Fibroblast of pulmonary artery (primary cell): ENCODE measurements around the gene PIGN.

Experiments
- DNase-seq: peaks from one replicate; pipeline ENCODE4 v3.0.0-alpha.2; 2010; ENCODE audit warnings: low read depth
- H3K4me3 ChIP-seq: replicated peaks from 2 replicates; pipeline ENCODE4 v1.5.1; 2011; ENCODE audit warnings: low read depth, mild to moderate bottlenecking, control low read depth, low read length, moderate library complexity
- CTCF ChIP-seq: IDR thresholded peaks from 2 replicates; pipeline ENCODE4 v1.5.1; 2011; ENCODE audit warnings: mild to moderate bottlenecking, control low read depth, low read length, inconsistent platforms; ENCODE audit errors: missing control alignments

PIGN gene

GRCh38 chr18:62210138-62210537, 23.3 kb upstream of the PIGN start:
- no peak overlapping the region for H3K4me3 ChIP-seq
- no peak for TF ChIP-seq CTCF
- no peak for DNase-seq

- DNase-seq, result peak; percentile 61
- TF ChIP-seq CTCF, result no peak
- no peak overlapping the region for H3K4me3 ChIP-seq
Measured at GRCh38 chr18:62209046-62209445, 22.2 kb upstream of the PIGN start.

- no peak for DNase-seq
- TF ChIP-seq CTCF, result no peak
- H3K4me3 ChIP-seq, result no peak overlapping the region
Measured at GRCh38 chr18:62206593-62206992, 19.7 kb upstream of the PIGN start.

GRCh38 chr18:62205824-62206223, 19.0 kb upstream of the PIGN start:
- DNase-seq, result no peak
- H3K4me3 ChIP-seq, result no peak overlapping the region
- no peak for TF ChIP-seq CTCF

- DNase-seq, result no peak
- TF ChIP-seq CTCF, result no peak
- no peak overlapping the region for H3K4me3 ChIP-seq
Measured at GRCh38 chr18:62201870-62202269, 15.0 kb upstream of the PIGN start.

GRCh38 chr18:62200121-62200914, 13.5 kb upstream of the PIGN start:
- DNase-seq, result peak; percentile 45
- no peak for TF ChIP-seq CTCF
- H3K4me3 ChIP-seq, result no peak overlapping the region

- no peak overlapping the region for H3K4me3 ChIP-seq
- no peak for TF ChIP-seq CTCF
- no peak for DNase-seq
Measured at GRCh38 chr18:62199629-62200028, 12.8 kb upstream of the PIGN start.
